Adrenal gland (tissue), 5 donors: ENCODE results near the gene THPO.

ENCODE experiments used
- POLR2A ChIP-seq, 2 donors: fragments of 450-650 bp; IDR thresholded peaks; one replicate each; pipeline ENCODE4 v1.6.1; 2017; ENCODE audit warnings: antibody characterized with exemption in 2 of 2, mild to moderate bottlenecking in 2 of 2, moderate library complexity in 1 of 2
- TF ChIP-seq, protein P1 (sequence below), 6 experiments: fragments of 450-650 bp in 4 of 6; fragments of 200-600 bp in 2 of 6; sonication (generic) in 1 of 6; IDR thresholded peaks; 1 replicate in 5 of 6; 2 replicates in 1 of 6; pipeline versions ENCODE4 v1.5.1 to v1.8.0; 2016 to 2021; ENCODE audit warnings: antibody characterized with exemption in 6 of 6, mild to moderate bottlenecking in 2 of 6, moderate library complexity in 1 of 6
- donor health status: DM: no; HTN: no; CAD: no.

DNA sequence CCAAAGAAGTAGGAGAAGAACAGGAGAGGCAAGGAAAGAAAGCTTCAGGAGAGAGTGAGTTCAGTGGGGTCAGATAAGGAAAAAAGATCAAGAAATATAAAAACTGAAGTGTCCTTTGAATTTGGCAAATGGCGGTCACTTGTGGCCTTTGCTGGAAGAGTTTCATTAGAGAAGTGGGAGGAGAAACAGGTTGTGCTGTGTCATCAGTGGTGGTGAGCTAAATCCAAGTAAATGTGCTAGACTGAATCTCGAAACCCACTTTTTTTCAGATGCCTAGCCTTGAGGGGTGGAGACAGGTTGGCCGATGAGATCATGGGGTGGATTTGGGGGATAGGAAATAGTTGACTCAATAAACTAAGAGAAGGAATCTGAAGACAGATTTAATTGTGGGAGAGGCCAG lies 45.6 kb upstream of the THPO start:
- no peak for TF ChIP-seq POLR2A (IDR thresholded peaks at IDR 0.05)
- TF ChIP-seq, protein P1, sequence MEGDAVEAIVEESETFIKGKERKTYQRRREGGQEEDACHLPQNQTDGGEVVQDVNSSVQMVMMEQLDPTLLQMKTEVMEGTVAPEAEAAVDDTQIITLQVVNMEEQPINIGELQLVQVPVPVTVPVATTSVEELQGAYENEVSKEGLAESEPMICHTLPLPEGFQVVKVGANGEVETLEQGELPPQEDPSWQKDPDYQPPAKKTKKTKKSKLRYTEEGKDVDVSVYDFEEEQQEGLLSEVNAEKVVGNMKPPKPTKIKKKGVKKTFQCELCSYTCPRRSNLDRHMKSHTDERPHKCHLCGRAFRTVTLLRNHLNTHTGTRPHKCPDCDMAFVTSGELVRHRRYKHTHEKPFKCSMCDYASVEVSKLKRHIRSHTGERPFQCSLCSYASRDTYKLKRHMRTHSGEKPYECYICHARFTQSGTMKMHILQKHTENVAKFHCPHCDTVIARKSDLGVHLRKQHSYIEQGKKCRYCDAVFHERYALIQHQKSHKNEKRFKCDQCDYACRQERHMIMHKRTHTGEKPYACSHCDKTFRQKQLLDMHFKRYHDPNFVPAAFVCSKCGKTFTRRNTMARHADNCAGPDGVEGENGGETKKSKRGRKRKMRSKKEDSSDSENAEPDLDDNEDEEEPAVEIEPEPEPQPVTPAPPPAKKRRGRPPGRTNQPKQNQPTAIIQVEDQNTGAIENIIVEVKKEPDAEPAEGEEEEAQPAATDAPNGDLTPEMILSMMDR (IDR thresholded peaks at IDR 0.05), result no peak
